Ascending aorta (tissue), 2 donors: ENCODE data around the gene SYT1. TPM values are rescaled to one million over a fixed set of nuclear protein-coding genes. Genes with fewer than 3 reads are reported as not detected.

Experiments
- DNase-seq, 2 donors: peaks; one replicate each; pipeline ENCODE4 v3.0.0-alpha.2; 2019; ENCODE audit warnings: low spot score in 2 of 2
- H3K27ac ChIP-seq, 2 donors: fragments of 200-600 bp; sonication (generic); one replicate each; pipeline ENCODE4 v1.5.1; 2016 to 2017; ENCODE audit warnings: mild to moderate bottlenecking in 1 of 2
- H3K27me3 ChIP-seq: fragments of 200-600 bp; sonication (generic); one replicate; pipeline ENCODE4 v1.5.1; 2017
- H3K36me3 ChIP-seq, 2 donors: fragments of 200-600 bp; sonication (generic); one replicate each; pipeline ENCODE4 v1.5.1; 2016
- H3K4me1 ChIP-seq, 2 donors: fragments of 200-600 bp; sonication (generic); one replicate each; pipeline ENCODE4 v1.5.1; 2016 to 2017; ENCODE audit warnings: mild to moderate bottlenecking in 1 of 2
- H3K4me3 ChIP-seq, 2 donors: fragments of 200-600 bp; sonication (generic); one replicate each; pipeline ENCODE4 v1.5.1; 2016 to 2017; ENCODE audit warnings: mild to moderate bottlenecking in 1 of 2
- H3K9me3 ChIP-seq, 2 donors: fragments of 200-600 bp; sonication (generic); one replicate each; pipeline ENCODE4 v1.5.1; 2016
- intact Hi-C: fragments of 100-400 bp; cut with DNase I; formaldehyde crosslinking; loops from one replicate; pipeline ENCODE4 v1.15.1; 2023
- total RNA-seq: library from RNA; depleted of rRNA; stranded (reverse); fragments of >200 nt; gene quantifications from one replicate; pipeline ENCODE4 v1.1.0, GENCODE V29; 2016
- TF ChIP-seq, protein P1 (sequence below), 3 experiments: fragments of 200-600 bp in 2 of 3; fragments of 450-650 bp in 1 of 3; sonication (generic) in 2 of 3; IDR thresholded peaks; one replicate each; pipeline ENCODE4 v1.5.1; 2016 to 2019; ENCODE audit warnings: antibody characterized with exemption in 3 of 3, mild to moderate bottlenecking in 1 of 3, moderate library complexity in 1 of 3

Gene SYT1
- total RNA-seq, 1 donor from 2014 or later = 0.64 TPM

- Histone ChIP-seq H3K36me3 (no peaks in the 10 kb centered on the region), H3K9me3 (no peaks in the 10 kb centered on the region), H3K27ac (no peak overlapping the region), H3K4me3 (no peak overlapping the region), H3K4me1 (no peaks in the 10 kb centered on the region), H3K27me3 (no peaks in the 10 kb centered on the region)
- no peak for DNase-seq
- TF ChIP-seq, protein P1, sequence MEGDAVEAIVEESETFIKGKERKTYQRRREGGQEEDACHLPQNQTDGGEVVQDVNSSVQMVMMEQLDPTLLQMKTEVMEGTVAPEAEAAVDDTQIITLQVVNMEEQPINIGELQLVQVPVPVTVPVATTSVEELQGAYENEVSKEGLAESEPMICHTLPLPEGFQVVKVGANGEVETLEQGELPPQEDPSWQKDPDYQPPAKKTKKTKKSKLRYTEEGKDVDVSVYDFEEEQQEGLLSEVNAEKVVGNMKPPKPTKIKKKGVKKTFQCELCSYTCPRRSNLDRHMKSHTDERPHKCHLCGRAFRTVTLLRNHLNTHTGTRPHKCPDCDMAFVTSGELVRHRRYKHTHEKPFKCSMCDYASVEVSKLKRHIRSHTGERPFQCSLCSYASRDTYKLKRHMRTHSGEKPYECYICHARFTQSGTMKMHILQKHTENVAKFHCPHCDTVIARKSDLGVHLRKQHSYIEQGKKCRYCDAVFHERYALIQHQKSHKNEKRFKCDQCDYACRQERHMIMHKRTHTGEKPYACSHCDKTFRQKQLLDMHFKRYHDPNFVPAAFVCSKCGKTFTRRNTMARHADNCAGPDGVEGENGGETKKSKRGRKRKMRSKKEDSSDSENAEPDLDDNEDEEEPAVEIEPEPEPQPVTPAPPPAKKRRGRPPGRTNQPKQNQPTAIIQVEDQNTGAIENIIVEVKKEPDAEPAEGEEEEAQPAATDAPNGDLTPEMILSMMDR (IDR thresholded peaks at IDR 0.05) = no peak
- intact Hi-C loops = no loop called here
These were observed 85.0 kb downstream of the SYT1 start for GRCh38 chr12:78949532-78949931.

- no peak overlapping the region for H3K27ac ChIP-seq
- H3K4me1 ChIP-seq = no peaks in the 10 kb centered on the region
- TF ChIP-seq, protein P1 (IDR thresholded peaks at IDR 0.05) = no peak
- no peak for DNase-seq
- H3K27me3 ChIP-seq = no peaks in the 10 kb centered on the region
- no peak overlapping the region for H3K4me3 ChIP-seq
- no peaks in the 10 kb centered on the region for H3K36me3 ChIP-seq
- H3K9me3 ChIP-seq = no peaks in the 10 kb centered on the region
- intact Hi-C loops = no loop called here
These were observed 87.4 kb downstream of the SYT1 start for GRCh38 chr12:78951803-78952551.

GRCh38 chr12:78952552-78952929 lies 88.0 kb downstream of the SYT1 start:
- intact Hi-C loops = no loop called here
- no peaks in the 10 kb centered on the region for H3K36me3 ChIP-seq
- no peaks in the 10 kb centered on the region for H3K27me3 ChIP-seq
- TF ChIP-seq, protein P1 (IDR thresholded peaks at IDR 0.05) = no peak
- H3K9me3 ChIP-seq = no peaks in the 10 kb centered on the region
- no peaks in the 10 kb centered on the region for H3K4me1 ChIP-seq
- H3K27ac ChIP-seq = no peak overlapping the region
- DNase-seq = no peak
- H3K4me3 ChIP-seq = no peak overlapping the region

DNA sequence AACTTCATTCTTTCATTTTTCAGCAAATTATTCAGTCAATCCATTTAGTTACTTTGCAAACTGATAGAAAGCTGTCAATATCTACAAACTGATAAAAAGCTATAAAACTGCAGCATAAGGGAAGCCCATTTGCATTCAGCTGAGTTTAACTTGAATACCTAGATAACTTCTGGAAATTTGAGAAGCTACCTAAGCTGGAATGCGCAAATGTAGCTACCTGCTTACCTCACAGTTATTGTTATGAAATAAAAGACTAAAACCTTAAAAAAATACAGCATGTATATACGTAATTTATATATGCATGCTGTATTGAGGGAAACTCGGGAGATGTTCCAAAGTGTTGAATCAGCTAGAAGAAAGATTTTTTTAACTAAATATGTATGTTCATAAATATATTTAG lies 94.4 kb downstream of the SYT1 start:
- Histone ChIP-seq H3K36me3 (no peaks in the 10 kb centered on the region), H3K27ac (no peak overlapping the region), H3K4me1 (no peaks in the 10 kb centered on the region), H3K9me3 (no peaks in the 10 kb centered on the region), H3K4me3 (no peak overlapping the region), H3K27me3 (no peaks in the 10 kb centered on the region)
- intact Hi-C loops = no loop called here
- no peak for DNase-seq
- TF ChIP-seq, protein P1 (IDR thresholded peaks at IDR 0.05) = no peak

- Histone ChIP-seq H3K36me3 (no peaks in the 10 kb centered on the region), H3K4me3 (no peak overlapping the region), H3K27me3 (no peaks in the 10 kb centered on the region), H3K27ac (no peak overlapping the region), H3K9me3 (no peaks in the 10 kb centered on the region), H3K4me1 (no peaks in the 10 kb centered on the region)
- no peak for DNase-seq
- intact Hi-C loops = no loop called here
- TF ChIP-seq, protein P1 (IDR thresholded peaks at IDR 0.05) = no peak
These were observed 95.0 kb downstream of the SYT1 start for GRCh38 chr12:78959556-78959955.
